ENCODE data around the gene BLACAT1.
"Not testable (repeated sequence)": the region's sequence is repeated elsewhere in the genome, so short reads cannot be mapped to it uniquely, and the experiment has no call there.

BLACAT1 gene

DNA sequence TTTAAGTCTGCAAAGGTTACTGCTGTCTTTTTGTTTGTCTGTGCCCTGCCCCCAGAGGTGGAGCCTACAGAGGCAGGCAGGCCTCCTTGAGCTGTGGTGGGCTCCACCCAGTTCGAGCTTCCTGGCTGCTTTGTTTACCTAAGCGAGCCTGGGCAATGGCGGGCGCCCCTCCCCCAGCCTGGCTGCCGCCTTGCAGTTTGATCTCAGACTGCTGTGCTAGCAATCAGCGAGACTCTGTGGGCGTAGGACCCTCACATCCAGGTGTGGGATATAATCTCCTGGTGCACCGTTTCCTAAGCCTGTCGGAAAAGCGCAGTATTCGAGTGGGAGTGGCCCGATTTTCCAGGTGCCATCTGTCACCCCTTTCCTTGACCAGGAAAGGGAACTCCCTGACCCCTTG lies 49.6 kb downstream of the BLACAT1 start:
- not testable (repeated sequence) for DNase-seq

Measured in activated CD4-positive, CD25-positive, alpha-beta regulatory T cell (primary cell).